Stimulated activated CD8-positive, alpha-beta memory T cell treated with anti-CD3 and anti-CD28 coated beads, Interleukin-12 subunit alpha, Interleukin-12 subunit beta, amount 100 ng/mL, for 1 hour (primary cell): ENCODE measurements around the gene PHYHD1.
"Not testable (repeated sequence)": the region's sequence is repeated elsewhere in the genome, so short reads cannot be mapped to it uniquely, and the experiment has no call there.

Source experiments
- DNase-seq: peaks from one replicate; pipeline ENCODE4 v3.0.0-alpha.2; 2020; ENCODE audit warnings: low read depth

PHYHD1 gene

GRCh38 chr9:128921881-128922763, 1.3 kb downstream of the PHYHD1 start:
- no peak for DNase-seq

DNA sequence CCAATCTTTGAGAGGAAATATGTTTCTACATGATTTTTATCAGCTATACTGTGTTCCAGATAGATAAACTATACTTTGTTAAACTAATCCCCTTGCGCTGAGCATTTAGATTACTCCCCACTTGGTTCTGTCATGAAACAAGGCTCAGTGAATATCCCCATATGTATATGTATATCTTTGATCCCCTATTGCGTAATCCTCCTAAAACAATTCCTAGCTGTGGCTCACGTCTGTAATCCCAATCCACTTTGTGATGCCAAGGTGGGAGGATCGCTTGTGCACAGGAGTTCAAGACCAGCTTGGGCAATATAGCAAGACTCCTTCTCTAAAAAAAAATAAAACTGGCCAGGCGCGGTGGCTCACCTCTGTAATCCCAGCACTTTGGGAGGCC, 2.7 kb downstream of the PHYHD1 start:
- no peak for DNase-seq

DNA sequence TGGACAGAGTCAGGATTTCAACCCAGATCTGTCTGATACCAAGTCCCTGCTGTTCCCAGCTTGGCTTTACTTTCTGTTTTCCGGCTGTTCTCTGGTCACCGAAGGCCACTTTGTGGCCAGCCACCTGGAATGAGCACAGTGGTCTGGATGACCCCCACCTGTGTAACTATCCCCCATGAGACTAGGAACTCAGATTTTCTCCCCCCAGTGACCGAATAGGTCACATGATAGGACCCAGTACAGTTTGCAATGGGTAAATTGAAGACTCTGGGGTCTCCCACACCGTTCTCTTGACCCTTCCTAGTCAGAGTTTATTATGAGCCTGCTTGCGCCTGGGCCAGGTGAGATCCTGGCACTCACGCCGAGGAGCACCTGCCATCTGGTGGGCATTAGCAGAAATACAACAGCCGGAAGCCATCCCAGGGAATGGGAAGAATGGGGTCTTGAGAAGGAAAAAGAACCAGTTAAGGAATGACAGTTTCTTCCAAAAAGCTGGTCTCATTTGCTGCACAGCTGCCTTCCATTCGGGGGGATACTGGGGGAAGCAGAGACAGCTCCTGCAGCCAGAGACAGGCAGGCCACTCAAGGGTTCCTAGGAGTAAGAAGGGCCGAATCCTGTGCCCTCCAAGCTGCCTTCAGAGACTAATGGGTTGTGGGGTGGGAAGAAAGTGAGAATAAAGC, 7.1 kb downstream of the PHYHD1 start:
- peak; percentile 37 for DNase-seq

GRCh38 chr9:128928624-128929023, 7.8 kb downstream of the PHYHD1 start:
- DNase-seq: no peak

DNA sequence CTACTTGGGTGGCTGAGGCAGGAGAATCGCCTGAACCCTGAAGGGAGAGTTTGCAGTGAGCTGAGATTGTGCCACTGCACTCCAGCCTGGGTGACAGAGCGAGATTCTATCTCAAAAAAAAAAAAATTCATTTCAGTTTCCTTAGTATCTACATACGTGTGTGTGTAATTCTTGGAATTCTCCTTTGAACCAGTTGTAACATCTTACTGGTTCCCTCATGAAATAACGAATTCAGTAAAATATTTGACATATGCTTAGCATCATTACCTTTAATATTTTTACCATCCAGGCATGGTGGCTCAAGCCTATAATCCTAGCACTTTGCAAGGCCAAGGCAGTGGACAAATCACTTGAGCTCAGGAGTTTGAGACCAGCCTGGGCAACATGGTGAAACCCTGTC, 8.8 kb downstream of the PHYHD1 start:
- no peak for DNase-seq

GRCh38 chr9:128933731-128934130, 12.9 kb downstream of the PHYHD1 start:
- DNase-seq: no peak

GRCh38 chr9:128936171-128936865, 15.5 kb downstream of the PHYHD1 start:
- no peak for DNase-seq

- DNase-seq: no peak
Measured at GRCh38 chr9:128937310-128938165, 16.8 kb downstream of the PHYHD1 start.

DNA sequence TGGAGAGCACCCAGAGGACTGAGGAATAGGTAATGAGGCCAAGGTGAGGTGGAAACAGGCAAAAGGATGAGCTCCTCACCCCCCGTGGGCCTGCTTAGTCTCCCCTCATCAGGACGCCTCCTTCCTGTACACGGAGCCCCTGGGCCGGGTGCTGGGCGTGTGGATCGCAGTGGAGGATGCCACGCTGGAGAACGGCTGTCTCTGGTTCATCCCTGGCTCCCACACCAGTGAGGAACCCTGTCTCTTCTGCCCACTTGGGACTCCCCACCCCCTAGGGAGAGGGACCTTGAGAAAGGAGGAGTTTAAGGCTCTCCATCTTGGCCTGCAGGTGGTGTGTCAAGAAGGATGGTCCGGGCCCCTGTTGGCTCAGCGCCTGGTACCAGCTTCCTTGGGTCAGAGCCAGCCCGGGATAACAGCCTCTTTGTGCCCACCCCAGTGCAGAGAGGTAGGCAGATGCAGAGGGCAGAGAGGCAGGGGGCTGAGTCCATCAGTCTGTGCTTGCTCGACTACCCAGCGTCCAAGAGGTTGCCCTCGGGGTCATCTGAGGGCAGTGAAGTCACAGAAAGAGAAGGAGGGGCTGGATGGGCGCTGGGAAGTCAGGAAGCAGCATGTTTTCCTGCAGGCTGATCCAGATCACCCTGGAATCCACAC, 19.6 kb downstream of the PHYHD1 start:
- DNase-seq: no peak

DNA sequence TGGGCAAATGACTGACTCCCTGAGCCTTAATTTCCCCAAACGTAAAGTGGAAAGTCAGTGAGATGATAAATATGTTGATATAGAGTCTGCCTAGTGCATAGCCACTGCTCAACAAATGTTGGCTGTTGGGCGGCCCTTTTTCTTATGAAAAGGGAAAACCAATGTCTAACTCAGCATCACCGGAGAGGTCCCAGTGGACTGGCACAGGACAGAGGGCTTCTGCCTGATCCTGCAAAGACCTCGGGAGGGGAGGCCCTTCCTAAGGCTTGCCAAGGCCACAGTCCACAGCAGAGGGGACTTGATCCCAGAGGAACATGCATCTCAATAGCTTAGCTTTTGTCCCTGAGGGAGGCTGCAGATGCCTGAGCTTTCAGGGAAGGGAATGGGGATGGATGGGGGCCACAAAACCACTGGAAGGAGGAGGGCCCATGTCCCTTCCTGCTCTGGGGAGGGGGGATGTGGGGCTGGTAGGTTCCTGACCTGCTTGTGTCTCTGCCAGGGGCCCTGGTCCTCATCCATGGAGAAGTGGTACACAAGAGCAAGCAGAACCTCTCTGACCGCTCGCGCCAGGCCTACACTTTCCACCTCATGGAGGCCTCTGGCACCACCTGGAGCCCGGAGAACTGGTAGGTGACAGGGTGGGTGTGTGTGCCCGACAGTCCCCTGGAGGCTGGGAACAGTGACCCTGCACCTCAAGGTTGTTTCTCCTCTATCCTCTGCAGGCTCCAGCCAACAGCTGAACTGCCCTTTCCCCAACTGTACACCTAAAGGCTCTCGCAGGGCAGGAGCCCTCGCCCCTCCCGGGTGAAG, 20.4 kb downstream of the PHYHD1 start:
- DNase-seq: no peak

DNA sequence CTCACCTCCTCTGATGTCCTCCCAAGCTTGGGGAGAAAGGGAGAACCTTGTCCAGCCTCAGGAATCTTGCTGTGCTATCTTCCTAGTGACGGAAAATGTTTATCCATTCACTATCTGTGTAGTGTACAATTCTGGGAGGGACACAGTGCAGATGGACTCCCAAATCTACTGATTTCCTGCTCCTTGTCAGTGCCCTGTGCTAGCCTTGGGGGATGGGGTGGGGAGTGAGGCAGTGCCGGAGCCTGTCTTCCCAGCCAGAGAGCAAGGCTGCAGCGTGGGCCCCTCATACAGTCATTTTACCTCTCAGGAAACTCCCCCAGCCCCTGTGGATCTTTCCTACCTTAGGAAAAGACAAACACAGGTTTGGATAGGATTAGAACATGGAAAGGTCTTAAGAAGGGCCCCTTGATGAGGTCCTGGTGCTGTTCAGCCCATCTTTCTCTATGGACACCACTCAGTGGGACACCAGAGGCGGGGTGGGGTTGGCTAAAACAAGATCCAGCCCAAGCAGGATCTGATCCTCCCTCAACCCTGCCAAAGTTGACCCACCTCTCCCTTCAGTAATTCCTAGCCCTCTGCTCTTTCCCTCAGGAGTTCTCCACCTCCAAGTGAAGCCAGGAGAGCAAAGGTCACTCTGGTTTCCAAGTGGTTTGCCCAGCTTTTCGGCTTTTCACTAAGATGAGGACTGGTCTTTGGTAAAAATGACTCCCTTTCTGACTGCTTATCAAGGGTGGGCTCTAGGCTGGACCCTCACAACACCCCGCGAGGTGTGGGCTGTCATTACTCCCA, 23.2 kb downstream of the PHYHD1 start:
- DNase-seq: no peak

- not testable (repeated sequence) for DNase-seq
Measured at GRCh38 chr9:128944966-128945365, 24.2 kb downstream of the PHYHD1 start.

DNA sequence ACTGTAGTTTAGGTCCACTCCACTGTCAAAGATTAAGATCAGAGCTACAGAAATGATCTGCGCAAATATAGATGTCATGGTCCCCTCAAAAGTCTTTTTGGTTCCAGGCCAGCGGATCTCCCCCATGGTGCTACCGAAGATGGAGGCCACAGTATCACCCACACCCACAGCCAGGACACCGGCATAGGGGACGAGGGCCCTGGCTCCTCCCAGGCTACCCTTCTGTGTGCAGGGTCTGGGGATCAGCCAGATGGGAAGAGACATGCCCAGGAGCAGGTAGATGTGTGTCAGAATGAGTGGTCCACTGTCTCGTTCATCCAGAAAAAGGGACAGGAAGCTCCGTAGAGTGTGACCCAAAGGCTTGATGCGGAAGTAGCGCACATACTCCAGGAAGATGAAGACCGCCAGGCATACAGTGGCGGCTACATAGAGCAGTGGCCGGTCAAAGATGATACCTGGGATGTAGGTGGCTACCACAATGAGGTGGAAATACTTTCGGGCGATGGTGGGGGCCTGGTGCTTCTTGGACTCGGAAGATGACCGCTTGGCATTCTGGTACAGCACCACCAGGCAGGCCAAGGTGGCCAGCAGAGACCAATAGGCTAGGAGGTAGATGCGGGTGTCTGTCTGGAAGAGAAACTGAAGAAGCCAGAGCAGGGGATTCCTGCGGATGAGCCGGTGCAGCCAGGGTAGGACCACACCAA, 25.2 kb downstream of the PHYHD1 start:
- DNase-seq: no peak

DNA sequence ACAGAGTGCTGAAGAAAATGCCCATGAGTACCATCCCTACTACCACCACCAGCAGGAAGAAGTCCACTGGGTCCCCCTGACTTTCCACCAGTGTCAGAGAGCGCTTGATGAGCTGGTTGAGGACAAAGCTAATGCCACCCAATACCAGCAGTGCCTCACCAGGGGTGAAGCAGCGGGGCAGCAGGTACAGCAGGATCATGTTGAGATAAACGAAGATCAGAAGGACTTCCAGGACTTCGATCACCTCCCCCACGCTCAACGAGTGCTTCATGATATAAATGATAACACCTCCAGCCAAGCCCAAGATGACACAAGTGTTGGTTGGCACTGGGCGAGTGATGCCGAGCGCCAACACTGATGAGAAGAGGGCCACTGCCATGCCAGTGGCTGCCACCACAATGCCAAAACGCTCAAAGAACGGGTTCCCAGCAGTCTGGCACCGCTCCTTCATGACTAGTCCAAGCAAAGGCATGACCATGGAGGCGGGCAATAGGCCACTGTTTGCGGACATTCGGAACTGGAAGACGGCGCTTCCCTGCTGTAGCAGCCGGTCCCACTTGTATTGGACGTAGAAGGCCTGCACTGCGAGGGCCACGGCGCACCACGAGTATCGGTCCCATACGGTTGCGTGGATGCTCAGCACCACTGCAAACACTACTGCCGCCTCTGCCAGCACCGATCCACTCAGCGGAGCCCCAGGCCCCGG, 25.9 kb downstream of the PHYHD1 start:
- DNase-seq: no peak

DNA sequence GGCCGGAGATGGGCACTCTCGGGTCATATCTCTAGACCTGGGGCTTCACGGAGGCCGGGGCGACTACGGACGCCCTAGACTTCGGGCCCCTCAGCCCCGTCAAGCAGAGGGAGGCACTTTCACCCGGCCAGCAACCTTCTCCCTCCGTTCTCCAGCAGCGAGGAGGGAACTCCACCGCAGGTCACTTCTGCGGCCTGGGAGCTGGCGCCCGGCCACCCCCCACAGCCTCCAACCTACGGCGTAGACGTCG, 26.4 kb downstream of the PHYHD1 start:
- no peak for DNase-seq

DNA sequence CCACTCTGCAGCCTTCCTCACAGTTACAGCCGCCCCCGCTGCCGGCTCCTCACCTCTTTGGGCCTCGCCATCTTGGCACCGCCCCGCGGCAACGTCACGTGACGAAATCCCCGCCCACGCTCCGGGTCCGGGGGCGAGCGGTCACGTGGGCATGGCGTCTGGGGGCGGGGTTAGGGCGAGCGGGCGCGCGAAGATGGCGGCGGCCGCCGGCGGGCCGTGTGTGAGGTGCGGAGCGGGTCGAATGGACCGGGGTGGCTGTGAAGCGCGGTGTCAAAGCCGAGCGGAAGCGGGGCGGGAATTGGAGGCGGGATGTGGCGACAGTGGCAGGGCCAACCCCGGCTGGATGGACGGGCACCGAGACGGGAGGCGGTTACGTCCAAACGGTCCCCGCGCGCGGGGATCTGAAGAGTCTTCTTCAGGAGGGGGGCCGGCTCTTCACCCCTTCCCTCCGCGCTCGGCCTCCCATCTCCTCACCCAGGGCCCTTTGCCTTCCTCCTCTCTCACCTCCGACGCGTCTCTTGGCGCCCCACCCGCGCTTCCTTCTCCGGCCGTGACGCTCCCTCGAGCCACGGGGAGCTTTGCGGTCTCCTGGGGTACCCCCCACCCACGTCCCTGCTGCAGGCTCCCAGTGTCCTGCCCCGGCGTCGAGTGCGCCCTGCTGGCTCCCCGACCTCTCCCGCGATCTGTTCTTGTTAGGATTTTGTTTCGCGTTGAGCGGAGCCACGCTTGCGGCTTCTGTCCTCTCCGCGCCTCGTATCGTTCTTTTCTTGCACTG, 26.9 kb downstream of the PHYHD1 start, which contains the start of the genes DOLK and NUP188:
Gene DOLK, minus strand, starts transcription at position 77 of the 775 bp plus-strand sequence. CDS start 300 bp downstream, outside the sequence.
Gene NUP188, plus strand, starts transcription at position 173 of the 775 bp plus-strand sequence. Its CDS starts 21 bp downstream, at position 194.
- DNase-seq: peak; percentile 98

DNA sequence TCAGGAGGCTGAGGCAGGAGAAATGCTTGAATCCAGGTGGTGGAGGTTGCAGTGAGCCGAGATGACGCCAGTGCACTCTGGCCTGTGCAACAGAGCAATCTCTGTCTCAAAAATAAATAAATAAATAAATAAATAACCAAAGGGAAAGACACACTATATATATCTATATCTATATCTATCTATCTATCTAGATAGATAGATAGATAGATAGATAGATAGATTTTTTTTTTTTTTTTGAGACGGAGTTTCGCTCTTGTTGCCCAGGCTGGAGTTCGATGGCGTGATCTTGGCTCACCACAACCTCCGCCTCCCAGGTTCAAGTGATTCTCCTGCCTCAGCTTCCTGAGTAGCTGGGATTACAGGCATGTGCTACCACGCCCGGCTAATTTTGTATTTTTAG, 40.6 kb downstream of the PHYHD1 start:
- not testable (repeated sequence) for DNase-seq

DNA sequence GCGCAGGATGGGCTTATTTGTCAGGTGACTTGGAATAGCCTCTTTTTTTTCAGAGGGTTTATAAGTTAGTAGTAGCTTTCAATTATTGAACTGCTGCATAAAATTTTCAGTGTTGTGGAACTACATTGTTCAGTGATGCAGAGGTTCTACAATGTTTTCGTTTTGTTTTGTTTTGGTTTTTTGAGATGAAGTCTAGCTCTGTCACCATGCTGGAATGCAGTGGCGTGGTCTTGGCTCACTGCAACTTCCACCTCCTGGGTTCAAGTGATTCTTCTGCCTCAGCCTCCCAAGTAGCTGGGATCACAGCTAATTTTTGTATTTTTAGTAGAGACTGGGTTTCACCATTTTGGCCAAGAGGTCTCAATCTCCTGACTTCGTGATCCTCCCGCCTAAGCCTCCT, 48.7 kb downstream of the PHYHD1 start:
- no peak for DNase-seq
